IgD-negative memory B cell (primary cell): ENCODE data around the gene SULT1A2. TPM values are rescaled to one million over a fixed set of nuclear protein-coding genes. Genes with fewer than 3 reads are reported as not detected.
"Not testable (repeated sequence)": the region's sequence is repeated elsewhere in the genome, so short reads cannot be mapped to it uniquely, and the experiment has no call there.

Experiments
- H3K27ac Mint-ChIP-seq, 3 donors: one replicate each; pipeline ENCODE4 v1.8.0; 2020 to 2022; ENCODE audit warnings: mild to moderate bottlenecking in 3 of 3, mixed read lengths in 3 of 3, moderate library complexity in 1 of 3
- H3K27me3 Mint-ChIP-seq: one replicate; pipeline ENCODE4 v1.8.0; 2021; ENCODE audit warnings: mixed read lengths
- H3K36me3 Mint-ChIP-seq: one replicate; pipeline ENCODE4 v1.8.0; 2020; ENCODE audit warnings: mild to moderate bottlenecking, mixed read lengths
- H3K4me1 Mint-ChIP-seq, 3 donors: one replicate each; pipeline ENCODE4 v1.8.0; 2020 to 2022; ENCODE audit warnings: mixed read lengths in 3 of 3, mild to moderate bottlenecking in 1 of 3
- H3K4me3 Mint-ChIP-seq, 4 donors: one replicate each; pipeline ENCODE4 v1.8.0; 2020 to 2022; ENCODE audit warnings: mild to moderate bottlenecking in 4 of 4, mixed read lengths in 4 of 4, moderate library complexity in 3 of 4
- H3K9me3 Mint-ChIP-seq, 3 donors: one replicate each; pipeline ENCODE4 v1.8.0; 2020 to 2021; ENCODE audit warnings: mixed read lengths in 3 of 3, mild to moderate bottlenecking in 1 of 3
- polyA plus RNA-seq: library from polyadenylated mRNA; unstranded; fragments of 300-500 nt; fragmentation: Illumina TruSeq; gene quantifications from one replicate; pipeline ENCODE4 v1.2.3, GENCODE V29; 2021

Gene SULT1A2
- polyA plus RNA-seq, 1 donor from 2014 or later: not detected

DNA sequence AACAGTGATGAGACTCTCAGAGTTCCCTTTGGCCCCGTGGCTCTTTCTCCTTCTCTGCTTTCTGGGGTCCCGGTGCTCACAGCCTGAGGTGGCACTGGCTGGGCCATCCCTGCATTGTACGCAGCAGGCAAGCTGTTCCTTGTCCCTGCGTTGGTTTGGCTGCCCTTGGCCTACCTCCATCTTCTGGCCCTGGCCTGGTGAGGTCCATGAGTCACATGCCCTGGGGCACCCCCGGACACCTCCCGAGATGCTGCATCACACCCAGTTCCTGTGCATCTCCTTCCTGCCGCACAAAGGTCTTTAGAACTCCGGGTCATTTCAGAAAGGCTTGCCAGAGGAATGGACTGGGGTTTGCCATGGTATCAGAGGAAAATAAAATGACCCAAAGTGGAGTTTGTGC lies 9.5 kb downstream of the SULT1A2 start:
- H3K27ac Mint-ChIP-seq: no peak overlapping the region
- H3K27me3 Mint-ChIP-seq: no peaks in the 10 kb centered on the region
- no peak overlapping the region for H3K4me3 Mint-ChIP-seq
- peaks cover 16% of the 10 kb centered on the region for H3K36me3 Mint-ChIP-seq
- no peaks in the 10 kb centered on the region for H3K9me3 Mint-ChIP-seq
- peaks cover 0 to 1% (median 0%) of the 10 kb centered on the region in 3 donors for H3K4me1 Mint-ChIP-seq

DNA sequence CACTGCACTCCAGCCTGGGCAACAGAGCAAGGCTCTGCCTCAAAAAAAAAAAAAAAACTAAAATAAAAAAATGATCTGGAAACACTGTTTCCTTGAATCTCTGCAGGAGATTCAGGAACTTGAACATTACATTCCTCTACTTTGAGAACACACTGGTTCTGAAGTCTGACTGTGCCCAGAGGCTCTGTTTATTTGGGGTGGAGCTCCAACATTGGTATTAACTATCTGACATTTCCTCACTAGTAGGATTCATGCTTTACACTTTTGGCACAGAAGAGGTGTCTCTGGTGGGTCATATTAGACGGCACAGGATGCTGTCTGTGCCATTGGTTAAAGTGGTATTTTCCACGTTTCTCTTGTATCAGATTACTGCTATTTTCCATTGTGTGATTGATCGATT lies 10.4 kb downstream of the SULT1A2 start:
- Mint-ChIP-seq H3K4me3 (no peak overlapping the region), H3K27ac (no peak overlapping the region), H3K27me3 (no peaks in the 10 kb centered on the region), H3K9me3 (no peaks in the 10 kb centered on the region), H3K4me1 (peaks cover 0 to 3% (median 0%) of the 10 kb centered on the region in 3 donors), H3K36me3 (peaks cover 15% of the 10 kb centered on the region)

DNA sequence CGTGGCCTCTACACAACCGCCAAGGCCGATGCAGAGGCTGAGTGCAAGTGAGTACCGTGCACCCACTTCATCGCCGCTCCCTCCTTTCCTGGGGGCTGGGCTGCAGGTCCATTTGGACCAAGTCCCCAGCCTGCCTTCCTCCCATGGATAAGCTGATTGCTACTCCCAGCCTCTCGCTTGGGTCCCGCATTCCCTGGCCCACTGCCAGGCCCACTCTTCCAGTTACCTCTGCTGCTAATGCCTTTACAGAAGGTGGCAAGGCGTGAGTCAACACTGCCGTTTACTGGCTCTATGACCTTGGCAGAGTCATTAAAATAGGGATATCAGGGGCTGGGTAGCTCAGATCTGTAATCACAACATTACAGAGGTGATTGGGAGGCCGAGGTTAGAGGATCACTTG lies 11.2 kb downstream of the SULT1A2 start:
- Mint-ChIP-seq H3K27ac (peak overlapping the region in 1 of 3 donors; percentile 12), H3K4me1 (peaks cover 0 to 3% (median 0%) of the 10 kb centered on the region in 3 donors), H3K27me3 (no peaks in the 10 kb centered on the region), H3K36me3 (peaks cover 17% of the 10 kb centered on the region), H3K4me3 (no peak overlapping the region), H3K9me3 (no peaks in the 10 kb centered on the region)

DNA sequence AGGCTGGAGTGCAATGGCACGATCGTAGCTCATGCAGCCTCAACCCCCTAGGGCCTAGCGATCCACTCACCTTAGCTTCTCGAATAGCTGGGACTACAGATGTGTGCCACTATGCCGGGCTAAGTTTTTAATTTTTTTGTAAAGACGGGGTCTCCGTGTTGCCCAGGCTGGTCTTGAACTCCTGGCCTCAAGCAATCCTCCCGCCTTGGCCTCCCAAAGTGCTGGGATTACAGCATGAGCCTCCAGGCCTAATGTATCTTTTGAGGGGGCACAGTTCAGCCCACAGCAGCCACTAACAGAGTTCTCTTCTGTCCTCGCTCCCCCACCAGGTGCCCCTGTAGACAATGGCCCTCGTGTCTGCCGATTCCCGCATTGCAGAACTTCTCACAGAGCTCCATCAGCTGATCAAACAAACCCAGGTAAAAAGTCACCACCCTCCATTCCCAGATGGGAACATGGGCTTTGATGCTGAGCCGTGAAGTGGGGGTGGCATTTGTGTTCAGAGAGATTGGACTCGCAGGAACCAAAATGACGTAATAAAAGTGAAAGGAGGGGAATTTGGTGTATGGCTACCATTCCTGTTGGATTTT lies 16.0 kb downstream of the SULT1A2 start:
- peaks cover 21% of the 10 kb centered on the region for H3K36me3 Mint-ChIP-seq
- H3K27me3 Mint-ChIP-seq: no peaks in the 10 kb centered on the region
- H3K9me3 Mint-ChIP-seq: no peaks in the 10 kb centered on the region
- H3K4me3 Mint-ChIP-seq: no peak overlapping the region
- H3K27ac Mint-ChIP-seq: peak overlapping the region in 1 of 3 donors; percentile 31
- H3K4me1 Mint-ChIP-seq: peaks cover 2 to 5% (median 2%) of the 10 kb centered on the region in 3 donors

DNA sequence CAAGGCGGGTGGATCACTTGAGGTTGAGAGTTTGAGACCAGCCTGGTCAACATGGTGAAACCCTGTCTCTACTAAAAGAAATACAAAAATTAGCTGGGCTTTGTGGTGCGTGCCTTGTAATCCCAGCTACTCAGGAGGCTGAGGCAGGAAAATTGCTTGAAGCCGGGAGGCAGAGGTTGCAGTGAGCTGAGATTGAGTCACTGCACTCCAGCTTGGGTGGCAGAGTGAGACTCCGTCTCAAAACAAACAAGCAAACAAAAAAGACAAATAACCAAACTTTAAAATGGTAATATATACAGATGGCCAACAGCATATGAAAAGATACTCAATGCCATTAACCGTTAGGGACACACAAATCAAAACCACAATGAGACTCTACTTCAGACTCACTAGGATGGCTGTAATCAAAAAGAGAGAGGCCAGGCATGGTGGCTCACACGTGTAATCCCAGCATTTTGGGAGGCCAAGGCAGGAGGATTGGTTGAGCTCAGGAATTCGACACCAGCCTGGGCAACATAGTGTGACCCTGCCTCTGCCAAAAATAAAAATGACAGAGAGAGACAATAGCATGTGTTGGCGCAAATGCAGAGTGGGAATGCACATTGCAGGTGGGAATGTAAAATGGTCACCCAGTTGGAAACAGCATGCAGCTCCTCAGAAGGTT lies 21.3 kb downstream of the SULT1A2 start:
- Mint-ChIP-seq H3K27ac (no peak overlapping the region), H3K4me1 (peaks cover 5 to 8% (median 5%) of the 10 kb centered on the region in 3 donors), H3K4me3 (no peak overlapping the region), H3K36me3 (peaks cover 11% of the 10 kb centered on the region), H3K27me3 (no peaks in the 10 kb centered on the region), H3K9me3 (no peaks in the 10 kb centered on the region)

DNA sequence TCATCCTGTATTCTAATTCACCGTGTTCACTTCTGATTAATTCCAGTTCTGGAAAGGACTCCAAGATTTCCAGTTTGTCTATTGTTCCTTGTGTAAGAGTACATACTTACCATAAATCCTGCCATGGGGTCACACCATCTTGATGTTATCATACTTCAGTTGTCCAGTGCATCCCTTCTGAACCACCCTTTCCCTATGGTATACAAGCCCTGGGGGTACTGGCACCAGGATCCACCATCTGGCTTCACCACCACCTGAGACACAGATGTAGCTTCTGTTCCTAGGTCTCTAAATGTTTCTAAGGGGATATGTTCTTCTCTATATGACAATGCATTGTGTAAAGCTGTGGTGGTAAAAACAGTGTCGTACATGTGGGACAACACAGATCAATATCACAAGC lies 21.9 kb downstream of the SULT1A2 start:
- H3K36me3 Mint-ChIP-seq: peaks cover 11% of the 10 kb centered on the region
- no peaks in the 10 kb centered on the region for H3K27me3 Mint-ChIP-seq
- no peak overlapping the region for H3K4me3 Mint-ChIP-seq
- H3K27ac Mint-ChIP-seq: no peak overlapping the region
- peaks cover 5 to 8% (median 5%) of the 10 kb centered on the region in 3 donors for H3K4me1 Mint-ChIP-seq
- H3K9me3 Mint-ChIP-seq: no peaks in the 10 kb centered on the region

DNA sequence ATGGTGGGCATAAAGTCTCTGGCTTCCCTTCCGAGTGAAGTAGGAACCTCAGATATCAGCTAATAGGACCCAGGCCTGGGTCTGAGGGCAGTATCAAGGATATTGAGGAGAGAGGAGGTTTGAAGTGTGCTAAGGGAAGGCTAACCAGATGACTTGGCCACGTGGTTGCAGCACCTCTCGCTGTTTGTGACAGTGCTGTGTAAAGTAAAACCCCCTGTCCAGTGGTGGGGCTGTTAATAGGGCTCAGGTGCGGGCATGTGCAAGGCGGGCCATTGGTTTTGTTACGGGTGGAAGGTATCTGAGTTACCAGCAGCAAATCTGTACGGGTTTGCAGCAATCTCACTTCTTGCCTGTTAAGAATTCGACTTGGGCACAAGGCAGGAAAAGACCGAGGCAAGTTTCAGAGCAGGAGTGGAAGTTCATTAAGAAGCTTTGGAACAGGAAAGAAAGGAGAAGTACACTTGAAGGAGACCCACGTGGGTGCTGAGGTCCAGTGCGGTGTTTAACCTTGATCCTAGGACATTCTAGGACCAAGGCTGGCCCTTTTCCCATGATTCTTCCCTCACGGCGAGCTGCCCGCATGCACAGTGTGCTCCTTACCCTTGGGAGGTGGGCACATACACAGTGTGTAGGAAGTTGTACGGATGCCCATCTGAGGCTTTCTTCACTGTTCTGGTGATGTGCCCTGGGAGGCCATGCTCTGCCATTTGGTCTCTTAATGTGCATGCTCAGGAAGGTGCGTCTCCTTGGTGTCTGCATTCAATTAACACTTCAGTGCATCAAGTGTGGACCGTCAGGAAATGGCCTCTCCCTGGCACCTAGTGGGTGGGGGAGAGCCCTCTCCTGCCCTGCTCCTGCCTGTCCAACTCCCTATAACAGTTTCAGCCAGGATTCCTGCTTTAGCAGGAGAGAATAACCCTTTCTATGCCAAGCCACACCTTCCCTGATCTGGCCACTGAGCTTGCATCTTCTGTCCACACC lies 22.8 kb downstream of the SULT1A2 start:
- peaks cover 9% of the 10 kb centered on the region for H3K36me3 Mint-ChIP-seq
- H3K27me3 Mint-ChIP-seq: no peaks in the 10 kb centered on the region
- H3K27ac Mint-ChIP-seq: peak overlapping the region in 1 of 3 donors; percentile 21
- no peak overlapping the region for H3K4me3 Mint-ChIP-seq
- H3K4me1 Mint-ChIP-seq: peaks cover 5 to 8% (median 6%) of the 10 kb centered on the region in 3 donors
- H3K9me3 Mint-ChIP-seq: no peaks in the 10 kb centered on the region

DNA sequence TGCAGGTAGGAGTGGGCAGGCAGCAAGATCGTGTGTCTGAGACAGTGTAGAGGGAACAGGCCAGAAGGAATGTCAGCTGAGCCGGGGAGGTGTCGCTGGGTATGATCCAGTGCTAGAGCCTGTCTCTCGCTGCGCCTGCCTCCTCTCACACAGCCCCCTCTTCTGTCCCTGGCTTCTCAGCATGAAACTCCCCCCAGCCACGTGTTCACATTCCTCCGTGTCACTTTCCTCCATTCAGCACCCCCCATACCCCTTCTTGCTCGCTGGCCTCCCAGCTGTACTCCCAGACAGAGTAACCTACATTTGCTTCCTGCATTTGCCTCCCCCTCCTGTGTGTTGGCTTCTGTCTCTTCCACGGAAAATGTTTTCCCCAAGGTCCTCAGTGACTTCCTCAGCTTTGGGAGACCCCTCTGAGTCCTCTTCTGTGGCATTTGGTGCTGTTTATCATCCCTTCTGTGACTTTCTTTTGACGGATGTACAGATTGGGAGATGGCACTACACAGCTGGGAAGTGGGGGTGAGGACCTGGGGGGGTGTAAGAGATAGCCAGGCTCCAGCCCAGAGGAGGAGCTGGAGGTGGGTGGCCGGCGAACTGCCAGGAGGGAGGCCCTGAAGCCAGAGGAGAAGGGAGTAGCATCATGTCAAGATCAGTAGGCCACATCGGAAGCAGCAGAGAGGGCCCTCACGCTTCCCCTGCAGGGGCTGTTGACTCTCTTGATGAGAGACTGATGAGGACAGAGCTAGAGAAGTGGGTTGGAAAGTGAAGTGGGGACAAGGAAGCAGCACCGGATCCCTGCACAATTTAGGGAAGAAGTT lies 23.9 kb downstream of the SULT1A2 start:
- H3K4me1 Mint-ChIP-seq: peaks cover 5 to 8% (median 7%) of the 10 kb centered on the region in 3 donors
- H3K27me3 Mint-ChIP-seq: no peaks in the 10 kb centered on the region
- no peaks in the 10 kb centered on the region for H3K9me3 Mint-ChIP-seq
- H3K27ac Mint-ChIP-seq: no peak overlapping the region
- peak overlapping the region in 1 of 4 donors; percentile 14 for H3K4me3 Mint-ChIP-seq
- H3K36me3 Mint-ChIP-seq: peaks cover 4% of the 10 kb centered on the region

DNA sequence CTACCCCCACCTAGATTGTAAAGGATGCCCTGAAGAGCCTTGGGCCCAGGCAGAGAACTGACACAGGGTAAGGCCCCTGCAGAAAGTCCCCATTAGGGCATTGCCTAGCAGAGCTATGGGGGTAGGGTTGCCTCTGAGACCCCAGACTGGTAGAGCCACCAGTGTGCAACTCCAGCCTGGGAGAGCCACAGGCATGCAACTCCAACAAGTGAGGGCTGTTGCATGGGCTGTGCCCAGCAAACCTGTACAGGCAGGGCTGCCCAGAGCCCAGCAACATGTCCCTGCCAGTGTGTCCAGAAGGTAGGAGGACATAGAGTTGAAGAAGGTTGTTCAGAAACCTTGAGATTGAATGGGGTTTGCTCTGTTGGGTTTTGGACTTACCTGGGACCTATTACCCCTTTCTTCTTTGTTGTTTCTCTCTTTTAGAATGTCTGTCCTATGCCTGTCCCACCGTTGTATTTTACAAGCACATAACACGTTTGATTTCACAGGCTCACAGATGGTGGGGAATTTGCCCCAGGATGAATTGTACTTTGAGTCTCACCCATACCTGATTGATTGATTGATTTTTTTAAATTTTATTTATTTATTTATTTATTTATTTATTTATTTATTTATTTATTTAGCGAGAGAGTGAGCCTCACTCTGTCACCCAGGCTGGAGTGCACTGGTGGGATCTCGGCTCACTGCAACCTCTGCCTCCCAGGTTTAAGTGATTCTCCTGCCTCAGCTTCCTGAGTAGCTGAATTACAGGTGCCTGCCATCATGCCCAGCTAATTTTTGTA lies 26.7 kb downstream of the SULT1A2 start:
- peaks cover 0 to 9% (median 9%) of the 10 kb centered on the region in 3 donors for H3K4me1 Mint-ChIP-seq
- no peak overlapping the region for H3K27ac Mint-ChIP-seq

DNA sequence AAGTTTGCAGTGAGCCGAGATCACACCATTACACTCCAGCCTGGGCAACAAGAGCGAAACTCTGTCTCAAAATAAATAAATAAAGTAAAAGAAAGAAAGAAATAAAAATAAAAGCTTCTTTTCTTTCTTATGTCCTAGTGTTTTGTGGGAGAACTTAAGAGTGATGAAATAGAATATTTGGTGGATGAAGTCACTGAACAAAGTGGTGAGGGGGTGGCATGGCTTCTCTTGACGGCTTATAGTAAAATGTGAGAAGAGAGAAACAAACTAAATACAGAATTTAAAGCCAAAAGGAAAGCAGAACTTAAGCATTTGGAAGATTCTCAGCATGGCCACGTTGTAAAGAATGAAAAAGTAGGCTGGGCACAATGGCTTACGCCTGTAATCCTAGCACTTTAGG lies 27.8 kb downstream of the SULT1A2 start:
- Mint-ChIP-seq H3K9me3 (peaks cover 0 to 8% (median 2%) of the 10 kb centered on the region in 3 donors), H3K27ac (no peak overlapping the region), H3K36me3 (peaks cover 10% of the 10 kb centered on the region), H3K4me1 (peaks cover 0 to 11% (median 9%) of the 10 kb centered on the region in 3 donors), H3K27me3 (no peaks in the 10 kb centered on the region), H3K4me3 (no peak overlapping the region)

More for the DNA sequence above, 26.7 kb downstream of the SULT1A2 start:
- no peak overlapping the region for H3K4me3 Mint-ChIP-seq
- H3K27me3 Mint-ChIP-seq: no peaks in the 10 kb centered on the region
- peaks cover 0 to 8% (median 2%) of the 10 kb centered on the region in 3 donors for H3K9me3 Mint-ChIP-seq
- H3K36me3 Mint-ChIP-seq: peaks cover 8% of the 10 kb centered on the region

DNA sequence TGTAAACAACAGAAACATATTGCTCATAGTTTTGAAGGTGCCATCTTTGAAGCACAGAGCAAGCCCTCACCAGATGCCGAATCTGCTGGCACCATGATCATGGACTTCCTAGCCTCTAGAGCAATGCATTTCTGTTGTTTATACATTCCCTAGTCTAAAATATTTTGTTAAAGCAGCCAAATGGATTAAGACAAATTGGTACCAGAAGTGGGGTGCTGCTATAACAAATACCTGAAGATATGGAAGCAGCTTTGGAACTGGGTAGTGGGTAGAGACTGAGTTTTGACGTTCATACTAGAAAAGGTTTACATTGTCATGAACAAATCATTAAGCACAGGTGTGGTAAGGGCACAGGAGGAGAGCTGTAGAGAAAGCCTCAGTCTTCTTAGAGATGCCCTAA lies 29.6 kb downstream of the SULT1A2 start:
- H3K9me3 Mint-ChIP-seq: peaks cover 0 to 8% (median 2%) of the 10 kb centered on the region in 3 donors
- no peaks in the 10 kb centered on the region for H3K27me3 Mint-ChIP-seq
- H3K4me3 Mint-ChIP-seq: no peak overlapping the region
- no peak overlapping the region for H3K27ac Mint-ChIP-seq
- peaks cover 0 to 10% (median 3%) of the 10 kb centered on the region in 3 donors for H3K4me1 Mint-ChIP-seq
- peaks cover 10% of the 10 kb centered on the region for H3K36me3 Mint-ChIP-seq

DNA sequence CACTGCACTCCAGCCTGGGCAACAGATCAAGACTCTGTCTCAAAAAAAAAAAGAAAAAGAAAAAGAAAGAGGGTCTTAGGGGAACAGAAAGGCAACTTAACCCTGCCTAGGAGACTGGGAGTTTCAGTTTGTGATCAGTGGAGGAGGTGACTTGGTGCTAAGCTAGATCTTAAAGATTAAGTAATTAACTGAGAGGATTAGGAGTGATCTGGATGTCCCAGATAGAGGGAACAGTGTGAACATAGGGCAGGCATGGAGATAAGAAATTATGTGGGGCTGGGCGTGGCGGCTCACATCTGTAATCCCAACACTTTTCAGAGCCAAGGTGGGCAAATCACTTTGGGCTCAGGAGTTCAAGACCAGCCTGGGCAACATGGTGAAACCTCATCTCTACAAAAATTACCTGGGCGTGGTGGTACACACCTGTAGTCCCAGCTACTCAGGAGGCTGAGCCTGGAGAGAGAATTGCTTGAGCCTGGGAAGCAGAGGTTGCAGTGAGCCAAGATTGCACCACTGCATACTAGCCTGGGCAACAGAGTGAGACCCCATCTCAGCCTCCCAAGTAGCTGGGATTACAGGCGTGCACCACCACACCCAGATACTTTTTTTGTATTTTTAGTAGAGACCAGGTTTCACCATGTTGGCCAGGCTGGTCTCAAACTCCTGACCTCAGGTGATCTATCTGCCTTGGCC lies 30.5 kb downstream of the SULT1A2 start:
- H3K9me3 Mint-ChIP-seq, H3K27me3 Mint-ChIP-seq, H3K27ac Mint-ChIP-seq, H3K36me3 Mint-ChIP-seq, H3K4me3 Mint-ChIP-seq, H3K4me1 Mint-ChIP-seq: not testable (repeated sequence)

DNA sequence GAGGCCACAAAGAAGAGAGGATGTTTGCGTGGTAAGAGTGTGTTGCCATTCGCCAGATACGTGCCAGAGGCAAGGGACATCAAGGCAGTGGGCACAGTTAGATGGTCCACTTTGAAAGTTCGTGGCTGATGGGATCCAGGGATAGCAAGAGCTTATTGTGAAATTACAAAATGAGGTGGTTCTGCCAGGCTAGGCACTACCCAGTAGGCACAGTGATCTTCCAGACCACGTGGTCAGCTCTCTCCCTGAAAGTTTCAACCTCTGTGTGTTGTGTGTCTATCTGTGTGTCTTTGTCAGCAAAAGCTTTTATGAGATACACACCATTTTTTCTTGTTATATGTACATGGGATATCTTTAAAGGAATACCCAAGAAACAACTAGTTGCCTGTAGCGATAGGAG lies 33.6 kb downstream of the SULT1A2 start:
- H3K36me3 Mint-ChIP-seq: peaks cover 13% of the 10 kb centered on the region
- H3K27ac Mint-ChIP-seq: no peak overlapping the region
- peaks cover 0 to 9% (median 1%) of the 10 kb centered on the region in 3 donors for H3K4me1 Mint-ChIP-seq

More for the DNA sequence above, 33.6 kb downstream of the SULT1A2 start:
- Mint-ChIP-seq H3K27me3 (no peaks in the 10 kb centered on the region), H3K9me3 (peaks cover 0 to 8% (median 2%) of the 10 kb centered on the region in 3 donors), H3K4me3 (no peak overlapping the region)
